HG02642 (cell line): ENCODE data around the gene MAPK11.

Source experiments
- ATAC-seq: cut with Tn5 transposase; IDR thresholded peaks from one replicate; pipeline ENCODE4 v1.9.1; 2021; ENCODE audit warnings: mild to moderate bottlenecking; ENCODE audit not compliant: unreplicated experiment, poor library complexity

The MAPK11 gene

DNA sequence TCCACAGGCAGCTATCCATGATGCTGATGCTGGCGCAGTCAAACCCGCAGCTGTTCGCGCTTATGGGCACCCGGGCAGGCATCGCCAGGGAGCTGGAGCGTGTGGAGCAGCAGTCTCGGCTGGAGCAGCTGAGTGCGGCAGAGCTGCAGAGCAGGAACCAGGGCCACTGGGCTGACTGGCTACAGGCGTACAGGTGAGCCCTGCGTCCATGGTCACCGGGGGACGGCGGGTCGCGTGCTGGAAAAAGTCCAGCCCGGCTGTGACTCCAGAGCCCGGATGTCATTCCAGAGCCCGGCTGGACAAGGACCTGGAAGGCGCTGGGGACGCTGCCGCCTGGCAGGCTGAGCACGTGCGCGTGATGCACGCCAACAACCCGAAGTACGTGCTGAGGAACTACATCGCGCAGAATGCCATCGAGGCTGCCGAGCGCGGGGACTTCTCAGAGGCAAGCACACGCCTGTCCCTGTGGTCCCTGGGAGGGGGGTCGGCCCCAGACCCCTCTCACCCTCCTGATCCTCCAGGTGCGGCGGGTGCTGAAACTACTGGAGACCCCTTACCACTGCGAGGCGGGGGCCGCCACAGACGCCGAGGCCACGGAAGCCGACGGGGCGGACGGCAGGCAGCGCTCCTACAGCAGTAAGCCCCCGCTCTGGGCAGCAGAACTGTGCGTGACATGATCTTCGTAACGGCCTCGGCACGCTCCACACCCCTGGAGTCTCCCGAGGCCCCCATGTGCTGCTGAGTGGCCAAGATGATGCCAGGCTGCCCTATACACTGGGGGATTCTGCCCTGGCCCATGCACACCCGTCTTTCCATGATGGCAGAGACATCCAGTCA is 53.3 kb downstream of the MAPK11 start:
- ATAC-seq = no peak

GRCh38 chr22:50216055-50216683 is 54.0 kb downstream of the MAPK11 start:
- no peak for ATAC-seq

- no peak for ATAC-seq
Observed at GRCh38 chr22:50215297-50216054, 54.7 kb downstream of the MAPK11 start.
